NCI-H748 (cell line): ENCODE data around the gene BRD3.

Experiments
- DNase-seq: peaks from one replicate; lab custom pipeline; 2025; ENCODE audit not compliant: unreplicated experiment; lab: John Stamatoyannopoulos, UW

Gene BRD3

DNA sequence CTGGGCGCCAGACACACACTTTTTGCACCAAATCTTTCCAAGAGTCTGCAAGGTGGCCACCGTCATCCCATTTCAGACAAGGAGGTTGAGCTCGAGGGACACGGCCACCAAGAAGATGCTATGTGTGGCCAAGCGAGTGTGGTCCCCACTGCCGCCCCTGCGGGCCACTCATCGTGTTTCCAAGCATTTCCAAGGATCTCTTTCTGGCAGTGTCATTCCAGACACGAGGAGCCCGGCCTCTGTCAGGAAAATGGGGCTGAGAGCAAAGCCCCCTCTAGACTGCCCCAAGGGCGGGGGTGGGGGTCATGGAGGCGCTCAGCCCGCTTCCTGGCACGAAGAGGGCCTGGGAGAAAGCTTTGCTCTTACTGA lies 86.3 kb downstream of the BRD3 start:
- no peak for DNase-seq

DNA sequence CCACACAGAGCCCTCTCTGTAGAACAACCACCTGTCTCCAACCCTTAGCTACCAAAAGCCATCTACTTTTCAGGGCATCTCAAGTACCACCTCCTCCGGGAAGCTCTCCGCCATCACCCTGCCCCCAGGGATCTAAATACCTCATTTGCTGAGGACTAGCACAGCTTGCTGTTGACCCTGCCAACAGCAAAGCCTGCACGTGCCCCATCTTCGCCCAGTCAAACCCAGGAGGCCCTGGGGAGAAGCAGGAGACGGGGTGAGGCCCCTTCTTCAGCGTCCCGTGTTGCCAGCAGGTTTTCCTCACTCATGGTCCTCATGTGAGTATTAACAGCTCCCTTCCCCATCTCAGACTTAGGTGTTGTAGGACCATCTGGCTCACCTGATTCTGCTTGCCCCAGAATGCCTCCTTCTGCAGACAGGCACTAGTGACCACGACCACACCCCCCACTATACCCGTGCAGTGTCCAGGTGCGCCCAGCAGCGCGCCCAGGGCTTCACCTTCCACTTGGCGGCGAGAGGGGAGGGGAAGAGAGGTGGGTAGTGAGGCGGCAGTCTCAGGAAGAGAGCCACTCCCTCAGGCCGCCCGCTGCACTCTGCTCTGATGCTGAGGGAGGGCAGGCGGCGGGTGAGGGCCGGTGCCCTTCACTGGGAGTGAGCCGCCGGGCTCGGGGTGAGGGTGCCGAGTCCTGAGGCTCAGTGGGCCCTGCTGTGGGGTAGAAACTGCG lies 86.8 kb downstream of the BRD3 start:
- peak; percentile 32 for DNase-seq
